HG03460 (cell line): Measurements from ENCODE around the gene JPH3.

Source experiments
- ATAC-seq: cut with Tn5 transposase; IDR thresholded peaks from one replicate; pipeline ENCODE4 v1.9.1; 2021; ENCODE audit not compliant: unreplicated experiment

JPH3 gene

DNA sequence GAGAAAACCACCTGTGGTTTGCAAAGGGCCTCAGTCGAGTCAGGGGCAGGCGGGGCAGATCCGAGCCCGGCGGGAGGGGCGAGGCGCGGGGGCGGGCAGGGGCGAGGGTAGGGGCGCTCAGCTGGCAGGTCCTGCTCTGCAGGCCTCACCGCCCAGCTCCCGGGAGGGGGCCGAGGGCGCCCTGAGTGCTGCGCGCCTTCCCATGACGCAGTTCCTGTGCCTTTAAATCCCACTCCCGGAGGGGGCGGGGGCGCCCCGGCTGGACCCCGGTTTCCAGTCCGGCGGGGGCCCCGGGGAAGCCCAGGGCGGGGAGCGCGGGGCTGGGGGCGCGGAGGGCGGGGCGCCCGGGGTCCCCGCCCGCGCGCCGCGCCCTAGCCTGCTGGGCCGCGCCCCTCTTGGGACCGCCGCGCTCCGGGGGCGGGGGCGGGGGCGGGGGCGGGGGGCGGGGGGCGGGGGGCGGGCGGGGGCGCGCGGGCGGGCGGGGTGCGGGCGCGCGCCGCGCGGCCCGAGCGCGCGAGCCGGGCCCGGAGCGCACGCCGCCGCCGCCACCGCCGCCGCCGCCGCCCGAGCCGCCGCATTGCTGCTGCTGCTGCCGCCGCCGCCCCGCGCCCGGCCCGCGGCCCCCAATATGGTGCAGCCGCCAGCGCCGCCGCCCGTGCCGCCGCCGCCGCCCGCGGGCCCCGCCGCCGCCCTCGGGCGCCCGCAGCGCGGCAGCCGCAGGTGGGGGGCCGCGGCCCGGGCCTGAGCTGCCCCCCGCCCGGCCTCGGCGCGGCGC, at the start of gene JPH3:
Gene JPH3, plus strand, starts transcription at position 508 of the 775 bp plus-strand sequence. CDS start 639 bp downstream, outside the sequence.
- ATAC-seq: no peak

DNA sequence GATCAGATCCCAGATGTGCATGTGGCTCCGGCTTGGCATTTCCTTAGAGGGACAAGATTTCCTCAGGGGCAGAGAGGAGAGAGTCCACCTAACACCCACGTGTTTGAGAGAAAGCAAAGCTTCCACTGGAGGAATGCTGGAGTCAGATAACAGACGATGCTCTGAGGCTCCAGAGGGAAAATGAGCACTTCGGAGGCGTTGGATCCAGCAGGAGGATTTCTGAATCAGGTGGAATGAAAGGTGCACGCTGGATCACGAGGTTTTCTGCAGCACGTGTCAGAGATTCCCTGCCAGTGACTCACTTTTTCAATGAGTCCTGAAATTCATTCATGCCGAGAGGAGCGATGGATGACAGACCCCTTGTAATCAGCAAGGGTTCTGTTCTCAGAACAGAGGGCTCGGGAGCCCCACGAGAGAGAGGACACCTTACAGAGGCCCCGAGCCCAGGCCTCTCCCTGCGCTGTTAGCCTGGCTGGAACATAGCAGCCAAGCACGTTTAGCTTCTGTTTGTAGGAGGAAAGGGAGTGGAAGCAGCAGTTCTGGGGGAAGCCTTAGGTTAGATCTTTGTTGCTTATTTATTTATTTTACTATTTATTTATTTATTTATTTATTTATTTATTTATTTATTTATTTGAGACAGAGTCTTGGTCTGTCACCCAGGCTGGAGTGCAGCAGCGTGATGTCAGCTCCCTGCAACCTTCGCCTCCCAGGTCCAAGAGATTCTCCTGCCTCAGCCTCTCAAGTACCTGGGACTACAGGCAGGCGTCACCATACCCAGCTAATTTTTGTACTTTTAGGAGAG, 49.3 kb upstream of the JPH3 start:
- no peak for ATAC-seq

DNA sequence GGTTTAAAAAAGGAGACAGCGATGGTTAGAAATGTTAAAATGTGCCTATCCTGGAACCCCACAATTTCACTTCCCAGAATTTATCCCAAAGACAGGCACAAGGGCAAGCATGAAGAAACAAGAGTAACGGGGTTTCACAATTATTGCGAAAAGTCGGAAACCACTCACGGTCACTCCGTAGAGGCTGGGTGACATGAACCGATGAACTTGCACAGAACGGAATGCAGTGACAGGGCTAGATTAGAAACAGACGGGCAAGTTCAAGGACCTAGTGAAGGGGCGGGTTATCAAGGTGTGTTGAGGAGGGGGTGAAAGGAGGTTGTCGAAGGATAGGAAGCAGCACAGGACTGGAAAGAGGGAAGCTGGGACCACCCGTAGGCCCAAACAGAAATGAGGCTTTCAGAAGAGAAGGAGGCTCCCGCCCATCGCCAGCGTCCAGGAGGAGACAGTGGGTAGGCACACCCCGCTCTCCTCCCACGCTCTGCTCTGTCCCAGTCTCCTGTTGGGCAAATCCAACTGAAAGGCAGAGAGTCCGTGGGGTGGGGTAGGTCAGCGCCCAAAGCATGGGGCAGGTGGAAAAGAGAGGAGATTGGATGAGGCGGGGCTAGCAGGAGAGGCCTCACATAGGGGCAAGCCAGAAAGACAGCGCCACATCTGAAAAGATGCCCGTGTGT, 47.4 kb upstream of the JPH3 start:
- ATAC-seq: no peak

DNA sequence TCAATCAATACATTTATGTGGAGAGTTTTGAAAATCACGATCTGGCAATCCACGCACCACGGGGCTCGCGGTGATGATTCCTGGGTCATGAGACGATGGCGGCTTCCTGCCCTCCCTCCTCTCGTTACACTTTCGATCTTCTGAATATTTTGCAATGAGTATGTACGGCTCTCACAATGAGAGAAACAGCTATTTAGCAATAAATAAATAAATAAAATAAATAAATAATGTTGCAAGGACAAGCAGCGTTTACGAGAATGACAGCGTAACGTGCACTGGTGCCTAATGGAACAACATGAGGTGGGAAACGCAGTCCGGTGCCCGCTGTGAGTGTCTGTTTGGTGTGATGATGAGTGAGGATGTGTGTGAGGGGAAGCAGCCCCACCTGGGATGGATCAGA, 46.7 kb upstream of the JPH3 start:
- ATAC-seq: no peak

- ATAC-seq: no peak
Measured at GRCh38 chr16:87556941-87557459, 45.3 kb upstream of the JPH3 start.

GRCh38 chr16:87558682-87559081, 43.6 kb upstream of the JPH3 start:
- ATAC-seq: no peak

DNA sequence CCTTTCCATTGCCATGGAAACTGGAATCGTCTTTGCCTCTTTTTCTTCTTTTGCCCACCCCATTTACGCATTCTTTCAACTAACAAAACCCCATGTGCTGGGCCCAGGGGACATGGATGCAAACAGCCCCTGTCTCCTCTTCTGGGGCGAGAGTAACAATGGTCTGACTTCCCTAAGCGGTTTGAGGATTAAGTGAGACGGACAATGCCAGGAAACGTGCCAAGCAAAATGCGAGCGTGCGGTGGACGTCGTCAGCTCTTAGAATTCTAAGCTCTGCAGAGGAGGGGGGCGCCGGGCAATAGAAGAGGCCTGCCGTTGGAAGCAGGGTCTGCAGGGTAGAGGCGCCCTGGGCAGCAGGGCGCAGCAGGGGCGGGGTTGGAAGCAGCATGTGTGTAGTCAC, 42.4 kb upstream of the JPH3 start:
- ATAC-seq: no peak

DNA sequence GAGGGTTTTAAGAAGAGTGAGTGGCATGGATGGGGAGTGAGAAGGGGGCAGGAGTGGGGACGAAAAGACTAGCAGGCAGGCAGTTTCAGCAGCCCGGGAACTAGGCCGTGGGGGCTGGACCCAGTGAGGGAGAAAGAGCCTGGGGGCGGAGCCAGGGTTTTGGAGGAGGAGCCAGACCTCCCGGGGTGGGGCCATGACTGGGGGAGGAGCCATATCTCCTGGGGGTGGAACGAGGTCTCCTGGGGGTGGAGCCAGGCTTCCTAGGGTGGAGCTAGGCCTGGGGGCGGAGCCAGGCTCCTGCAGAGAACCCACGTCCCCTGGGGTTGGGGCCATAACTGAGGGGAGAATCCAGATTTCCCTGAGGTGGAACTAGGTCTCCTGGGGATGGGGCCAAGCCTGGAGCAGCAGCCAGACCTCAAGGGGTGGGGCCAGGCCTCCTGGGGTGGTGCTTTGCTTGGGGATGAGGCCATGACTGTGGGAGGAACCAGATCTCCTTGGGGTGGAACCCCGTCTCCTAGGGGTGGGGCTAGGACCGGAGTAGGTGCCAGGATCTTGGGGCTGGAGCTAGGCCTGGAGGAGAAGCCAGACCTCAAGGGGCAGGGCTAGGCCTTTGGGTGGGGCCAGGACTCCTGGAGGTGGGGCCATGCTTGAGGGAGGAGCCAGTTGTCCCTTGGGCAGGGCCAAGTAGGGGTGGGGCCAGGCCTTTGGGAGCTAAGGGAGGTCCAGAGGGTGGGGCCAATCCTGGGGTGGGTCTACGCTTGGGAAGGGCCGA, 41.7 kb upstream of the JPH3 start:
- ATAC-seq: no peak

DNA sequence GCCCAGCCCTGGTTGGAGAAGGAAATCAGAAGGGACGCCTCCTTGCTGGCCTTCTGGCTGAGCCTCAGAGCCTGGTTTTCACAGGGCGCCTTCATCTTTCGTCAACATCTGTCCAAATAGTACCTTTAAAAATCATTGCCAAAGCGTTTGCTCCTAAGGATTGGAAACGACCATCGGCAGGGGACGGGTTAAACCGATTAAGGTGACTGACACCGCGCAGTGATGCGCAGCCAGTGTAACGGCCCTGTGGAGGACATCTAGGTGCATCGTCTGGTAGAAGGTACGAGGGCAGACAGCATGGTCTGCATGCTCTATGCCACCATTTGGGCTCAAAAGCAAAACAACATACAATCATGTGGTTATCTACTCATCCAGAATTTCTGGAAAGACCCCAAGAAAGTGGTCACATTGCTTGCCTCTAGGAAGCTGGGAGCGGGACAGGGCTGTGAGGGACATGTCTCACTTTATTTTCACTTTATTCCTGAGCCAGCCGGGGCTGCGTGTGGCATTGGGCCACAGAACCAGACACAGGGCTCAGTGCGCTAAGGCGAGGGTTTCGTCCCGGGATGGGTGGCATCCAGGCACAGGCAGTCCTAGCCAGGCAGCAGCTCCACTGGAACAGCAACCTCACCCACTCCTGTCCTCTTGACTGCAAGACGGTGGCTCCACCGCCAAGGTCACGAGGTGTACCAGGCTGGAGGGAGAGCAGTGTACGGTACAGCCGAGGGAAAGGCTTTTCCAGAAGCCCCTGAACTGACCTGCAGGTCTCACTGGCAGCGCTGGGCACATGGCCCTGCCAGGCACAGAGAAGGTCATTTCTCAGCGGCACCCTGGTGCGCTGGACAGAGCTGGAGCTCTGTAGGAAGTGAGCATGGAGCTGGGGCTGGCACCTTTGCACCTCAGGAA, 40.9 kb upstream of the JPH3 start:
- no peak for ATAC-seq

DNA sequence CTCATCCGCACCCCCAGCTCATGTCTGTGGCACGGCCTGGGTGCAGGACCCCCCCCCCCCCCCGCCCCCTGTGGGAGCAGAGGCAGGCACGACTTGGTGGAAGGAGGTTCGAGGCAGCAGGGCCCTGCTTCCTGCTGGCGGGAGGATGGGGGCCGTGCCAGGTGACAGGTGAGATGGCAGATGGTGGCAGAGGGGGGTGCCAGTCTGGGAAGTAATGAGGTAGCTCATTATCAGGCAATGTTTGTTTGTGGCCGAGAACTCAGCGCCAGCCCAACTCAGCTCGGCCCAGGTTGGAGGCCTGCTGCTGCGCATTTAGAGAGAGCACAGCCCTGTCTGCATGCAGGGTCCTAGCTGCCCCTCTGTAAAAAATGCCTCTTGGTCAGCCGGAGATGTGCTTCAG, 40.1 kb upstream of the JPH3 start:
- no peak for ATAC-seq

DNA sequence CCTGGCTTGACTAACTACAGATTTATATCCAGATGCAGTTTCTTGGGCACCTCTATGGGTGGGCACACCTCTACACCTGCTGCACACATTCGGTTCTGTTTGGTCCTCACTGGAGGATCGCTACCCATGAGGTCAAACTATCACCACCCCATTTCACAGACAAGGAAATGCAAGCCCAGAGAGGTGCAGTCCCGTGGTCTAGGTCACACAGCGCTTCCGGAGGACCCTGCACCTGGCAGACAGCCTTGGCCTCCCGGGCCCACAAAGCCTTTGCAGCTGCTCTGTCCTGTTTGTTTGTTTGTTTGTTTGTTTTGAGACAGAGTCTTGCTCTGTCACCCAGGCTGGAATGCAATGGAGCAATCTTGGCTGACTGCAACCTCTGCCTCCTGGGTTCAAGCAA, 39.3 kb upstream of the JPH3 start:
- ATAC-seq: no peak

DNA sequence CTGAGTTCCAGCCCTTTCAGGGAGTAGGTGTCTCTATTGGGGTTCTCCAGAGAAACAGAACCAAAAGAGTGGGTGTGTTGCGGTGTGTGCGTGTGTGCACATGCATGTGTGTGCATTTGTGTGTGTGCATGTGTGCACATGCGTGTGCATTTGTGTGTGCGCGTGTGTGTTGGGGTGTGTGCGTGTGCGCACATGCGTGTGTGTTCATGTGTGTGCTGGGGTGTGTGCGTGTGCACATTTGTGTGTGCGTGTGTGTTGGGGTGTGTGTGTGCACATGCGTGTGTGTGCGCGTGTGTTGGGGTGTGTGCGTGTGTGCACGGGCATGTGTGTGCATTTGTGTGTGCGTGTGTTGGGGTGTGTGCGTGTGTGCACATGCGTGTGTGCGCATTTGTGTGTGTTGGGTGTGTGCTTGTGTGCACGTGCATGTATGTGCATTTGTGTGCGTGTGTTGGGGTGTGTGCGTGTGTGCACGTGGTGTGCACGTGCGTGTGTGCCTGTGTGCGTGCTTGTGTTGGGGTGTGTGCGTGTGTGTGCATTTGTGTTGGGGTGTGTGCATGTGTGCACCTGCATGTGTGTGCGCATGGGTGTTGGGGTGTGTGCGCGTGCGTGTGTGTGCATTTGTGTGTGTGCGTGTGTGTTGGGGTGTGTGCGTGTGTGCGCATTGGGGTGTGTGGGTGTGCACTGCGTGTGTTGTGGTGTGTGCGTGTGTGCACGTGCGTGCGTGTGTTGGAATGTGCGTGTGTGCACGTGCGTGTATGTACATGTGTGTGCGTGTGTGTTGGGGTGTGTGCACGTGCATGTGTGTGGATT, 38.4 kb upstream of the JPH3 start:
- no peak for ATAC-seq

GRCh38 chr16:87564524-87564778, 37.9 kb upstream of the JPH3 start:
- no peak for ATAC-seq

DNA sequence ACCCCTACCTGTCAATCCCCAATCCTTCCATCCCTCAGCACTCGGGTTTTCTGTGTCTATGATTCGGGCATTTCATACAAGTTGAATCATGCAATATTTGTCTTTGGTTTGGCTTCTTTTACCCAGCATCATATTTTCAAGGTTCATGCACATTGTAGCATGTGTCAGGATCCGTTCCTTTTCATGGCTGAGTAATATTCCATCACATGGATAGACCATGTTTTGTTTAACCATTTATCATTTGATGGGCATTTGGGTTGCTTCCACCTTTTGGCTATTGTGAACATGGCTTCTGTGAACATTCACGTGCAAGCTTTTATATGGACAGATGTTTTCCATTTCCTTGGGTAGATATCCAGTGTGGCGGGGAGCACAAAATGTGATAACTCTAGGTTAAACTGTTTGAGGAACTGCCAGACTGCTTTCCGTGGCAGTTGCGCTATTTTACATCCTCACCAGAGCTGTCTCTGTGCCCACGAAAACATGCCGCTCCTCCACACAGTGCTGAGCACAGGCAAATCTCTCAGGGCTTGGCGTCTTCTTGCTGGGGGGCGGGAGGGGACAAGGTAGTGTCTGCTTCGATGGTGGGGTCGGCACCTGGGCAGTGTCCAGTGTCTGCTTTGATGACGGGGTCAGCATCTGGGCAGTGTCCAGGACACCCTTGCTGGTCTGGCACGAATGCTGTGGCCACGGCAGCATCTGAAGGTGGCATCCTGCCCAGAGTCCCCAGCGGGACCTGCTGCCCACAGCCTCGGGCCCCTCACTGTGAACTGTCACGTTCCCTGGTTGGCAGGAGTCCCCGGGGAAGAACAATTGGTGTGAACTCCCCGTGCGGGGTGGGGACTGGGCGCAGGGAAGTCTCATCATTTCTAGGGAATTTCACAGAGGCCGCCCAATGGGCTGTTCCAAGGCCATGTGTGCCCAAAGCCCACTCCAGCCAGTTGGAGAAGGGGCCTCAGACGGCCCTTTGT, 32.4 kb upstream of the JPH3 start:
- ATAC-seq: no peak

- ATAC-seq: no peak
Measured at GRCh38 chr16:87570572-87570937, 31.8 kb upstream of the JPH3 start.

DNA sequence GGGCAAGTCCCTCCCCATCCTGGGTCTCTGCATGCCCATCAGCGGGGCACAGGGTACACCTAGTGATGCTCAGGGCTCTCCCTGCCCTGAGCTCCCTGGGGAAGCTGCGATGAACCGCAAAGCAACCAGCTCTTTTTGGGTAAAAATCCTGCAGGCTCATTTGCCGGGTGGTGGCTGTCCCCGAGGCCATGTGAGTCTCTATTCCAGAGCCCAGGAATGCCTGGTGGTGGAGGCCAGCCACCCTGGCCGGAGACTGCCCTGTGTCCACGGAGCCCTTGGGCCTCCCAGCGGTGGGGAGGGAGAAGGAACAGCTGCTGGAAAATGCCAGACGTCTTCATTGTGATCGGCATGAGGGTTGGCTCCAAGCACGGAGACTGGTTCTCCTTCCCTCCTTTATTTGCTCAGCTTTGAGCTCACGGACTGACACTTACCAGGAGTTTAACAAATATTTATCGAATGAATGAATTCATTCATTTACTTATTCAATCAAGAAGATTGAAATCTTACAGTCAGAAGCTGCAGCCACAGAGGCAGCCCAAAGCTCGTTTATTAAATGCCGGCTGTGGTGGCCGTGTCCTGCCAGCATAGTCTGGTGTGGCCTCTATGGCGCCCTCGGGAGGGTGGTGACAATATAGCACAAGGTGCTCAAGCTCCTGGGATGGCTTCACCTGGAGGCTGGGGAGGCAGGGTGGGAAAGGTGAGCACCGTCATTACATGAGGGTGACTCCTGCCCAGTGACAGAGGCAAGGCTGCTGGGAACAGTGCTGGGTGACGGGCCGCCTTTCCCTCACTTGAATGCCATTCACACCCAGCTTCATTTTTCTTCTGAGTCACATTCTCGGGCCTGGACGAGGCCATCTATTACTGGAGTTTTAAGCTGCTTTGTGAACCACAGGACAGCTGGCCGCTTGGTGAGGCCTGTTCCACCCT, 31.1 kb upstream of the JPH3 start:
- no peak for ATAC-seq

- ATAC-seq: no peak
Measured at GRCh38 chr16:87571868-87572244, 30.5 kb upstream of the JPH3 start.
